Ishikawa (cell line): ENCODE data around the gene KCNC1.

Experiments used
- CEBPB ChIP-seq: IDR thresholded peaks from 2 replicates; pipeline ENCODE4 v1.6.1; 2012
- EGR1 ChIP-seq: IDR thresholded peaks from 2 replicates; pipeline ENCODE4 v1.6.1; 2012
- EP300 ChIP-seq: IDR thresholded peaks from 2 replicates; pipeline ENCODE4 v1.6.1; 2012; ENCODE audit warnings: borderline replicate concordance
- NFIC ChIP-seq: IDR thresholded peaks from 2 replicates; pipeline ENCODE4 v1.6.1; 2012
- REST ChIP-seq: IDR thresholded peaks from 2 replicates; pipeline ENCODE4 v1.6.1; 2012; ENCODE audit warnings: low read depth, mild to moderate bottlenecking
- TAF1 ChIP-seq: IDR thresholded peaks from 2 replicates; pipeline ENCODE4 v1.6.1; 2012; ENCODE audit warnings: low read depth, mild to moderate bottlenecking
- TCF12 ChIP-seq: IDR thresholded peaks from 2 replicates; pipeline ENCODE4 v1.6.1; 2012; ENCODE audit warnings: low read depth
- TEAD4 ChIP-seq: IDR thresholded peaks from 2 replicates; pipeline ENCODE4 v1.6.1; 2012

GRCh38 chr11:17766073-17766359 is 31.4 kb downstream of the KCNC1 start:
- no peak for TF ChIP-seq REST
- no peak for TF ChIP-seq TEAD4
- no peak for TF ChIP-seq CEBPB
- no peak for TF ChIP-seq TCF12
- TF ChIP-seq TAF1, result no peak
- no peak for TF ChIP-seq NFIC
- TF ChIP-seq EP300, result no peak
- TF ChIP-seq EGR1, result no peak
